Prostate gland (tissue), 2 donors: ENCODE measurements around the gene GRIP2. TPM values are rescaled to one million over a fixed set of nuclear protein-coding genes. Genes with fewer than 3 reads are reported as not detected.

ENCODE experiments used
- DNase-seq: peaks from one replicate; pipeline ENCODE4 v3.0.0-alpha.2; 2019; ENCODE audit warnings: low spot score
- H3K27ac ChIP-seq, 2 donors: fragments of 200-600 bp; sonication (generic); 2 replicates each; pipeline ENCODE4 v1.5.1; 2017 to 2019
- H3K27me3 ChIP-seq: fragments of 200-600 bp; sonication (generic); replicated peaks from 2 replicates; pipeline ENCODE4 v1.5.1; 2019; ENCODE audit not compliant: insufficient read depth
- H3K36me3 ChIP-seq, 2 donors: fragments of 200-600 bp; sonication (generic); 1 replicate in 1 of 2; 2 replicates in 1 of 2; pipeline versions ENCODE4 v1.5.1 to v1.8.1; 2017 to 2019
- H3K4me1 ChIP-seq: fragments of 200-600 bp; sonication (generic); replicated peaks from 2 replicates; pipeline ENCODE4 v1.5.1; 2019
- H3K4me3 ChIP-seq, 2 donors: fragments of 200-600 bp; sonication (generic); 2 replicates each; pipeline ENCODE4 v1.5.1; 2017 to 2019
- H3K9me3 ChIP-seq: fragments of 200-600 bp; sonication (generic); 2 replicates; pipeline ENCODE4 v1.5.1; 2017
- CTCF ChIP-seq, 4 experiments: fragments of 200-600 bp in 2 of 4; fragments of 450-650 bp in 2 of 4; sonication (generic) in 2 of 4; IDR thresholded peaks; 1 replicate in 3 of 4; 2 replicates in 1 of 4; pipeline ENCODE4 v1.5.1; 2016 to 2019; ENCODE audit warnings: antibody characterized with exemption in 4 of 4, mild to moderate bottlenecking in 2 of 4, moderate library complexity in 2 of 4
- POLR2A ChIP-seq: fragments of 450-650 bp; IDR thresholded peaks from one replicate; pipeline ENCODE4 v1.6.1; 2016; ENCODE audit warnings: antibody characterized with exemption, mild to moderate bottlenecking
- POLR2AphosphoS5 ChIP-seq: sonication (generic); formaldehyde crosslinking; IDR thresholded peaks from one replicate; pipeline ENCODE4 v1.6.1; 2017; ENCODE audit warnings: antibody characterized with exemption
- WGBS: methylation state at CpG from one replicate; pipeline ENCODE4 v1.1.5; 2018; 5-methylcytosine and 5-hydroxymethylcytosine counted together
- intact Hi-C: fragments of 100-400 bp; cut with DNase I; formaldehyde crosslinking; loops from one replicate; pipeline ENCODE4 v1.14.2; 2022
- total RNA-seq, 2 donors: library from RNA; depleted of rRNA; stranded (reverse); fragments of >200 nt; gene quantifications; one replicate each; pipeline ENCODE4 v1.1.0, GENCODE V29; 2016

The GRIP2 gene
- total RNA-seq, 2 donors from 2014 or later, result 0.27 to 0.62 TPM

GRCh38 chr3:14574183-14574582 is 34.0 kb upstream of the GRIP2 start:
- 79% methylated on average over 27 of the region's 27 CpGs for WGBS
- DNase-seq, result no peak
- Histone ChIP-seq H3K36me3 (no peaks in the 10 kb centered on the region), H3K4me3 (no peak overlapping the region), H3K4me1 (no peaks in the 10 kb centered on the region), H3K27ac (no peak overlapping the region), H3K27me3 (no peaks in the 10 kb centered on the region), H3K9me3 (no peaks in the 10 kb centered on the region)
- no peak for TF ChIP-seq CTCF (IDR thresholded peaks at IDR 0.05)
- TF ChIP-seq POLR2A, result no peak
- no peak for TF ChIP-seq POLR2AphosphoS5
- intact Hi-C loops, result no loop called here

- no peaks in the 10 kb centered on the region for H3K36me3 ChIP-seq
- no peak overlapping the region for H3K27ac ChIP-seq
- H3K4me3 ChIP-seq, result no peak overlapping the region
- no peak for TF ChIP-seq POLR2A
- TF ChIP-seq CTCF (IDR thresholded peaks at IDR 0.05), result no peak
- WGBS, result 83% methylated on average over 16 of the region's 21 CpGs
- H3K9me3 ChIP-seq, result no peaks in the 10 kb centered on the region
- intact Hi-C loops, result no loop called here
- DNase-seq, result no peak
- no peaks in the 10 kb centered on the region for H3K4me1 ChIP-seq
- no peaks in the 10 kb centered on the region for H3K27me3 ChIP-seq
Measured at GRCh38 chr3:14573706-14574105, 33.6 kb upstream of the GRIP2 start.

GRCh38 chr3:14570864-14571263 is 30.7 kb upstream of the GRIP2 start:
- intact Hi-C loops, result no loop called here
- 85% methylated on average over 5 of the region's 5 CpGs for WGBS

GRCh38 chr3:14570089-14570488 is 29.9 kb upstream of the GRIP2 start:
- TF ChIP-seq CTCF (IDR thresholded peaks at IDR 0.05), result no peak
- TF ChIP-seq POLR2A, result no peak
- no peak for TF ChIP-seq POLR2AphosphoS5
- no peak for DNase-seq
- H3K4me3 ChIP-seq, result no peak overlapping the region
- H3K4me1 ChIP-seq, result no peaks in the 10 kb centered on the region
- 39% methylated on average over 5 of the region's 5 CpGs for WGBS
- H3K27me3 ChIP-seq, result no peaks in the 10 kb centered on the region
- H3K36me3 ChIP-seq, result no peaks in the 10 kb centered on the region
- intact Hi-C loops, result no loop called here
- H3K27ac ChIP-seq, result no peak overlapping the region
- H3K9me3 ChIP-seq, result no peaks in the 10 kb centered on the region

More at GRCh38 chr3:14570864-14571263, 30.7 kb upstream of the GRIP2 start:
- no peak overlapping the region for H3K27ac ChIP-seq
- no peaks in the 10 kb centered on the region for H3K9me3 ChIP-seq
- H3K27me3 ChIP-seq, result no peaks in the 10 kb centered on the region
- H3K4me3 ChIP-seq, result no peak overlapping the region
- DNase-seq, result no peak
- H3K4me1 ChIP-seq, result no peaks in the 10 kb centered on the region
- TF ChIP-seq POLR2A, result no peak
- no peak for TF ChIP-seq POLR2AphosphoS5
- no peak for TF ChIP-seq CTCF (IDR thresholded peaks at IDR 0.05)
- no peaks in the 10 kb centered on the region for H3K36me3 ChIP-seq

GRCh38 chr3:14569474-14570000 is 29.4 kb upstream of the GRIP2 start:
- Histone ChIP-seq H3K27ac (no peak overlapping the region), H3K27me3 (no peaks in the 10 kb centered on the region), H3K4me3 (no peak overlapping the region), H3K9me3 (no peaks in the 10 kb centered on the region), H3K4me1 (no peaks in the 10 kb centered on the region), H3K36me3 (no peaks in the 10 kb centered on the region)
- intact Hi-C loops, result no loop called here
- DNase-seq, result no peak
- 87% methylated on average over 11 of the region's 11 CpGs for WGBS
- TF ChIP-seq CTCF (IDR thresholded peaks at IDR 0.05), result no peak
- no peak for TF ChIP-seq POLR2A
- TF ChIP-seq POLR2AphosphoS5, result no peak
